ENCODE data around the gene KIF26B.

The KIF26B gene

DNA sequence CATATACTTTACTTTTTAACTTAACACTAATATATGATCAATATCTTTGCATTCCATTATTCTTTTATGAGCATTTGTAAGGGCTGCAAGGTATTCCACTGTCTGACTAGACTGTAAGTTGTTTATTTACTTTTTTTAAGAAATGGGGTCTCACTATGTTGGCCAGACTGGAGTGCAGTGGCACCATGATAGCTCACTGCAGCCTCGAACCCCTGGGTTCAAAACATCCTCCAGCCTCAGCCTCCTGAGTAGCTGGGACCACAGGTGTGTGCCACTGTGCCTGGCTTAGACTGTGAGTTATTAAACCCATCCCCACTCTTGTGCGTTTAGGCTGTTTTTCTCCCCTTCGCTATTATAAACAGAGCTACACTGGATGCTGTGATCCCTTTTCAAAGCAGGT is 6.7 kb upstream of the KIF26B start:
- TF ChIP-seq, protein P1, sequence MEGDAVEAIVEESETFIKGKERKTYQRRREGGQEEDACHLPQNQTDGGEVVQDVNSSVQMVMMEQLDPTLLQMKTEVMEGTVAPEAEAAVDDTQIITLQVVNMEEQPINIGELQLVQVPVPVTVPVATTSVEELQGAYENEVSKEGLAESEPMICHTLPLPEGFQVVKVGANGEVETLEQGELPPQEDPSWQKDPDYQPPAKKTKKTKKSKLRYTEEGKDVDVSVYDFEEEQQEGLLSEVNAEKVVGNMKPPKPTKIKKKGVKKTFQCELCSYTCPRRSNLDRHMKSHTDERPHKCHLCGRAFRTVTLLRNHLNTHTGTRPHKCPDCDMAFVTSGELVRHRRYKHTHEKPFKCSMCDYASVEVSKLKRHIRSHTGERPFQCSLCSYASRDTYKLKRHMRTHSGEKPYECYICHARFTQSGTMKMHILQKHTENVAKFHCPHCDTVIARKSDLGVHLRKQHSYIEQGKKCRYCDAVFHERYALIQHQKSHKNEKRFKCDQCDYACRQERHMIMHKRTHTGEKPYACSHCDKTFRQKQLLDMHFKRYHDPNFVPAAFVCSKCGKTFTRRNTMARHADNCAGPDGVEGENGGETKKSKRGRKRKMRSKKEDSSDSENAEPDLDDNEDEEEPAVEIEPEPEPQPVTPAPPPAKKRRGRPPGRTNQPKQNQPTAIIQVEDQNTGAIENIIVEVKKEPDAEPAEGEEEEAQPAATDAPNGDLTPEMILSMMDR (IDR thresholded peaks at IDR 0.05; ENCODE audit: control insufficient read depth, insufficient read depth, low read depth, low read length, missing control alignments) = no peak
- H3K4me3 ChIP-seq (ENCODE audit: control insufficient read depth, low read depth, low read length) = no peak overlapping the region
- DNase-seq (ENCODE audit: low read depth) = no peak

DNA sequence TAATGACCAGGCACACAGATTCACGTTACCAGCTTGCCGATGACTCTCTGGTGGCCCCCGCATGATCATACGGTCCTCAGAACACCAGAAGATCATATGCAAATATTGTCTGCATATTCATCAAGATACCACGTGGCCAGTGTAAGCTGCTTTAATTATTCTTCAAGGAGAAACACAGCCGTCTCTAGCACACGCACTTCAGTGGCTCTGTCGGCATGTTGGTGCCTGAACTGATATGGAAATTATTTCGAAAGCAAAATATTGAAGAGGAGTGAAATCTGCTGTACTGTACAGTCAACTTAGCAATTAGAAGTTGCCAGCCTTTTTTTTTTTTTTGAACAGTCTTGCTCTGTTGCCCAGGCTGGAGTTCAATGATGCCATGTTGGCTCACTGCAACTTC is 5.9 kb upstream of the KIF26B start:
- TF ChIP-seq, protein P1 (IDR thresholded peaks at IDR 0.05; ENCODE audit: control insufficient read depth, insufficient read depth, low read depth, low read length, missing control alignments) = no peak
- DNase-seq (ENCODE audit: low read depth) = no peak
- H3K4me3 ChIP-seq (ENCODE audit: control insufficient read depth, low read depth, low read length) = no peak overlapping the region

DNA sequence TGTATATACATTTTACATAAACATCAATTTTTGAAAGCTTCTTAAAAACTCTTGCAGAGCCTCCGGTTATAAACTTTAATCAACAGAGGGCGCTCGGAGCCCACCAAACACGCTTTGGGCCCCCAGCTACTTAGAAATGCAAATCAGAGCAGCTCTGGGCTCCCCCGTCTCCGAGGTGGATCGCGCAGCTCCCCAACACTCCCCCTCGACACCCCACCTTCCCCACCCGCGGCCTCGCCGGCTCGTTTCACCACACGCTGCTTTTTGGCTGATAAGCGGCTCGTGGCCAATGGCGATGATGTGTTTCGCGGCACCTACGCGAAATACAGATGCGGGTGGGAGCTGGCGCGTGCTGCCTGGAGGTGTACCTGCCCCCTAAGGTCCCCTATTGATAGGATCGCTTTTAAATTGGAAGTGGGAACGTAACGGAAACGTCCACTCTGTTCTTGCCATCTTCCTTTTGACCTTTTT is 1.7 kb upstream of the KIF26B start:
- TF ChIP-seq, protein P1 (IDR thresholded peaks at IDR 0.05; ENCODE audit: control insufficient read depth, insufficient read depth, low read depth, low read length, missing control alignments) = peak; percentile 64
- H3K4me3 ChIP-seq (ENCODE audit: control insufficient read depth, low read depth, low read length) = peak overlapping the region; percentile 95
- no peak for DNase-seq (ENCODE audit: low read depth)

DNA sequence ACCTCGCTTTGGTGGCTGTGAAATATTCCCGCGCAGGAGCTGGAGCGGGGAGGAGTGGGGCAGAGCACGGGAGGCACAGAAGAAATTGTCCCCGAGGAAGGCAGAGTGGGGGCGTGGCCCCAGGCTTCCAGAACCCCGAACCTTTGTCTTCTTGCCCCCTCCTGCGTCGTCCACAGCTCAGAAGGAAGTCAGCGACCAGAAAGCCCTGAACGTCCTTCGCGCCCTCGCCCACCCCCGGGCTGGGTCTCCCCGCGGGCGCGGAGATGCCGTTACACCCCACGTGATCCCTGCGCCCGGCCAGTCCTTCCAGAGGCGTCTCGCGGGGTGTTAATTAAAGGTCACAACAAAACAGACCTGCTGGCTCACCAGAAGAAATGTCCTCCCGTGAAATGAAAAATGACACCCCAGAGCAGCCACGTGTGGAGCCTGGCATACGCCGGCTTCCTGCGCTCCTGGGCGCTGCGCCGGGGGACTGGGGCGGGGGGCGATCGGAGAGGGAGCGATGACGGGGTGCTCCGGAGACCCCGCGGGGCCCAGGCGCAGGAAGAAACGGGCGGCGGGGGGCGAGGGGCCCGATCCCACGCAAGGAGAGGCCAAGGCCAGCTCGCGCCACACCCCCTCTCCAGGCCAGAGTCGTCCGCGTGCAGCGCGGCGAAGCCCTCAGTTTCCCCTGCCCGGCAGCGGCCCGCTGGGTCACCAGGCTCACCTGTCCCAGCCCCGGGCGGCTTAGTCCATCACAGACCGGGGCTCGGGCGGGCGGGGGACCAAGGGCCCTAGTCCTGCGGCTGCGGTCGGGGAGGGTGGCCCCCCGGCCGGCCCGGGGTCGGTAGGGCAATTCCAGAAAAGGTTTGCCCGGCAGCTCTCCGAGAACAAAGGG is 995 bp upstream of the KIF26B start:
- no peak for DNase-seq (ENCODE audit: low read depth)
- TF ChIP-seq, protein P1 (IDR thresholded peaks at IDR 0.05; ENCODE audit: control insufficient read depth, insufficient read depth, low read depth, low read length, missing control alignments) = no peak
- peak overlapping the region; percentile 95 for H3K4me3 ChIP-seq (ENCODE audit: control insufficient read depth, low read depth, low read length)

DNA sequence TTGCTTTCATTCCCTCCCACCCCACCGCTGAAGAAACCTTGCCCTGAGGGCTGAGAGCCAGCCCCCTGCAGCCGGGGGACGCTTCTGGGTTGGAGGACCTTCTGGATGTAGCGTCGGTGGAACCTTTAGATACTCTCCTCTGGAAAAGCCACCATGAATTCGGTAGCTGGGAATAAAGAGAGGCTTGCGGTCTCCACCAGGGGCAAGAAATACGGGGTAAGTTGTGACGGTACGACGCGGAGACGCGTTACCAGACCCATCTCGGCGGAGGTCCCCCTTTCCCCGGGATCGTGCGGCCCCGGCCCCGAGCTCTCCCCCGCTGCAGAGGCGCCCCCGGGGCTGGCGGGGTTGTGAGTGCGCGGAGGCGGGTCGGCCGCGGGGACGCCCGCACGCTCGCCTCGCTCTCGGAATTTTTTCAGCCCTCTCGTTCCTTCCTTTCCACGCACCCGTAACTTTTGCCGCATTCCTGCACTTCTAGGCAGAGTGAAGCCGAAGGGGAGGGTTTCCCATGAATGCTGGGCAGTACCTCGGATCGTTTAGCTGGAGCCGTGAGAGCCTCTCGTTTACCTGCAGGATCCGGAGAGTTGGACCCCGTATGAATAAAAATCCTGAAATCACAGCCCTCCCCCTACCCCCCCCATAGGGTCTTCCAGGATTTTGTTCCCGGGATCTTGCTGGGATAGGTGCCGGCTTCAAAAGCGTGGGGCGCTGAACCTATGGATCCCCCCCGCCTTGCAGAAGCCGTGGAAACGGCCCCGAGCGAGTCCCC is 671 bp downstream of the KIF26B start:
- peak overlapping the region; percentile 95 for H3K4me3 ChIP-seq (ENCODE audit: control insufficient read depth, low read depth, low read length)
- no peak for DNase-seq (ENCODE audit: low read depth)
- TF ChIP-seq, protein P1 (IDR thresholded peaks at IDR 0.05; ENCODE audit: control insufficient read depth, insufficient read depth, low read depth, low read length, missing control alignments) = no peak

DNA sequence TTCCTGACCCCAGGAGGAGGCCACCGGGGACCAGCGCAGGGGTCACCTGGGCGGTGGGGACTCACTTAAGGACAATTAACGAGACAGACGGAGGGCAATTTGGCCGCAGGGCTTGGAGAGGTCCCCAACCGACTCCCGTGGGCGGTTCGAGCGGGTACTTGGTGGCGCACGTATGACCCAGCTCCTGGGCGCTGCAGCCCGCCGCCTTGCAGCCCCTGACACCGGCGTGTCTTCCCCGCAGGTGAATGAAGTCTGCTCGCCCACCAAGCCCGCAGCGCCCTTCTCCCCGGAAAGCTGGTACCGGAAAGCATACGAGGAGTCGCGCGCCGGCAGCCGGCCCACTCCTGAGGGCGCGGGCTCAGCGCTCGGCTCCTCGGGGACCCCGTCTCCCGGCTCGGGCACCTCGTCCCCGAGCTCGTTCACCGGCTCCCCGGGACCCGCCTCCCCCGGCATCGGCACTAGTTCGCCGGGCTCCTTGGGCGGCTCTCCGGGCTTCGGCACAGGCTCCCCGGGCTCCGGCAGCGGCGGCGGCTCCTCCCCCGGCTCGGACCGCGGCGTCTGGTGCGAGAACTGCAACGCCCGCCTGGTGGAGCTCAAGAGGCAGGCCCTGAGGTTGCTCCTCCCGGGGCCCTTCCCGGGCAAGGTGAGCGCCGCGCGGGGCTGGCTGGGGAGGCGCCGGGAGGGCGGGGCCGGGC is 1.4 kb downstream of the KIF26B start:
- TF ChIP-seq, protein P1 (IDR thresholded peaks at IDR 0.05; ENCODE audit: control insufficient read depth, insufficient read depth, low read depth, low read length, missing control alignments) = peak; percentile 71
- peak overlapping the region; percentile 95 for H3K4me3 ChIP-seq (ENCODE audit: control insufficient read depth, low read depth, low read length)
- DNase-seq (ENCODE audit: low read depth) = no peak

Measured in AG09309 (cell line).